Ovary (tissue), 3 donors: ENCODE measurements around the gene APBA1.

ENCODE experiments used
- EP300 ChIP-seq: sonication (generic); formaldehyde crosslinking; IDR thresholded peaks from one replicate; pipeline ENCODE4 v1.6.1; 2017; ENCODE audit warnings: antibody characterized with exemption
- TF ChIP-seq, protein P1 (sequence below), 3 donors: fragments of 450-650 bp in 2 of 3; fragments of 200-600 bp in 1 of 3; IDR thresholded peaks; one replicate each; pipeline versions ENCODE4 v1.5.1 to v1.8.0; 2016 to 2022; ENCODE audit warnings: antibody characterized with exemption in 3 of 3, mild to moderate bottlenecking in 1 of 3
- donor health status: DM: no; HTN: no; CAD: no.

DNA sequence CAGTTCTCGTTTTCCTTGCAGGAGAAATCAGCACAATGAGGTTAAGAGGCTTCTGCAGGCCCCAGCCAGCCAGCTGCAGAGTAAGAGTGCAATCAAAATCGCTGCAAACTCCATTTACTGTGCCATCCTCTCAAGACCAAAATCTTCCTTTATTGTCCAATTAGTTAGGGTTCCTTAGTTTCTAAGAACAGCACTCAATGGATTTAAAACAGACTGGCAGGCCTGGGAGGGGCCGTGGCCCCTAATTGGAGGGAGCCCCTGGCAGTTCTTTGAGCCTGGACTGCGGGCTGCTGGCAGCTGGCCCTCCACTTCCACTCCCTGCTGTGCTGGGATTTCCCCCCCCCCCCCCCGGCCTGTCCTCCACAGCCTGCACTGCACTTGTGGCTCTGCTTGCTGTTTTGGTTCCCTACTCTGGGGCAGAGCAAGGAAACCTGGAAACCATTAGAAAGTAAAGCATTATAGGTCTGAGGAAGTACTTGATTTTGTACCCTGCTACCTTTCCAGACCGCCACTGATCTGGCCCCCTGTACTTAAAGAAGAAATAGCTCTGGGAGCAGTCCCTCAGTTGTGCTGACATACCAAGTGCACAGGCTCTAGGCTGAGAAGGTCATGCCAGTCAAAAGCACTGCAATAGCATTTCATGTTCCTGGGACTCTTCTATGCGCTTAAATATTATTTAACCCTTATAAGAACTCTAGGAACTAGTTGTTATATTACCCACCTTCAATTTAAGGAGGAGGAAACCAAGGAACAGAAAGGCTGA is 129.0 kb downstream of the APBA1 start:
- TF ChIP-seq, protein P1, sequence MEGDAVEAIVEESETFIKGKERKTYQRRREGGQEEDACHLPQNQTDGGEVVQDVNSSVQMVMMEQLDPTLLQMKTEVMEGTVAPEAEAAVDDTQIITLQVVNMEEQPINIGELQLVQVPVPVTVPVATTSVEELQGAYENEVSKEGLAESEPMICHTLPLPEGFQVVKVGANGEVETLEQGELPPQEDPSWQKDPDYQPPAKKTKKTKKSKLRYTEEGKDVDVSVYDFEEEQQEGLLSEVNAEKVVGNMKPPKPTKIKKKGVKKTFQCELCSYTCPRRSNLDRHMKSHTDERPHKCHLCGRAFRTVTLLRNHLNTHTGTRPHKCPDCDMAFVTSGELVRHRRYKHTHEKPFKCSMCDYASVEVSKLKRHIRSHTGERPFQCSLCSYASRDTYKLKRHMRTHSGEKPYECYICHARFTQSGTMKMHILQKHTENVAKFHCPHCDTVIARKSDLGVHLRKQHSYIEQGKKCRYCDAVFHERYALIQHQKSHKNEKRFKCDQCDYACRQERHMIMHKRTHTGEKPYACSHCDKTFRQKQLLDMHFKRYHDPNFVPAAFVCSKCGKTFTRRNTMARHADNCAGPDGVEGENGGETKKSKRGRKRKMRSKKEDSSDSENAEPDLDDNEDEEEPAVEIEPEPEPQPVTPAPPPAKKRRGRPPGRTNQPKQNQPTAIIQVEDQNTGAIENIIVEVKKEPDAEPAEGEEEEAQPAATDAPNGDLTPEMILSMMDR (IDR thresholded peaks at IDR 0.05): no peak
- no peak for TF ChIP-seq EP300
